ENCODE data around the gene GNAO1.

- TF ChIP-seq CTCF (conservative IDR thresholded peaks at IDR 0.05) (no peak), ZFX (IDR thresholded peaks at IDR 0.05) (no peak)
Observed at GRCh38 chr16:56289416-56289815, 98.1 kb downstream of the GNAO1 start.
